CD4-positive, alpha-beta T cell treated with Interferon alpha-2 for 1 hour (primary cell): ENCODE data around the gene IFNA17.
"Not testable (repeated sequence)": the region's sequence is repeated elsewhere in the genome, so short reads cannot be mapped to it uniquely, and the experiment has no call there.

ENCODE experiments used
- DNase-seq, 2 donors: peaks; one replicate each; pipeline ENCODE4 v3.0.0-alpha.2; 2020 to 2022

The IFNA17 gene

GRCh38 chr9:21210311-21210710 lies 17.7 kb downstream of the IFNA17 start:
- no peak for DNase-seq

GRCh38 chr9:21207043-21207442 lies 21.0 kb downstream of the IFNA17 start, which contains the start of gene IFNA10:
IFNA10 (minus strand) TSS chr9:21207143; CDS start chr9:21207097, 46 bp downstream.
- DNase-seq, result not testable (repeated sequence)

GRCh38 chr9:21205204-21205603 lies 22.8 kb downstream of the IFNA17 start:
- no peak for DNase-seq

- not testable (repeated sequence) for DNase-seq
Measured at GRCh38 chr9:21202105-21202504, 25.9 kb downstream of the IFNA17 start, which contains the start of gene IFNA7. IFNA7 (minus strand) TSS chr9:21202205; CDS start chr9:21202165, 40 bp downstream.

- DNase-seq, result peak; percentile 42 to 72
Measured at GRCh38 chr9:21194867-21195776, 32.9 kb downstream of the IFNA17 start.

- DNase-seq, result not testable (repeated sequence)
Measured at GRCh38 chr9:21187487-21187886, 40.5 kb downstream of the IFNA17 start, which contains the start of gene IFNA4. IFNA4 (minus strand) TSS chr9:21187587; CDS start chr9:21187531, 56 bp downstream.

DNA sequence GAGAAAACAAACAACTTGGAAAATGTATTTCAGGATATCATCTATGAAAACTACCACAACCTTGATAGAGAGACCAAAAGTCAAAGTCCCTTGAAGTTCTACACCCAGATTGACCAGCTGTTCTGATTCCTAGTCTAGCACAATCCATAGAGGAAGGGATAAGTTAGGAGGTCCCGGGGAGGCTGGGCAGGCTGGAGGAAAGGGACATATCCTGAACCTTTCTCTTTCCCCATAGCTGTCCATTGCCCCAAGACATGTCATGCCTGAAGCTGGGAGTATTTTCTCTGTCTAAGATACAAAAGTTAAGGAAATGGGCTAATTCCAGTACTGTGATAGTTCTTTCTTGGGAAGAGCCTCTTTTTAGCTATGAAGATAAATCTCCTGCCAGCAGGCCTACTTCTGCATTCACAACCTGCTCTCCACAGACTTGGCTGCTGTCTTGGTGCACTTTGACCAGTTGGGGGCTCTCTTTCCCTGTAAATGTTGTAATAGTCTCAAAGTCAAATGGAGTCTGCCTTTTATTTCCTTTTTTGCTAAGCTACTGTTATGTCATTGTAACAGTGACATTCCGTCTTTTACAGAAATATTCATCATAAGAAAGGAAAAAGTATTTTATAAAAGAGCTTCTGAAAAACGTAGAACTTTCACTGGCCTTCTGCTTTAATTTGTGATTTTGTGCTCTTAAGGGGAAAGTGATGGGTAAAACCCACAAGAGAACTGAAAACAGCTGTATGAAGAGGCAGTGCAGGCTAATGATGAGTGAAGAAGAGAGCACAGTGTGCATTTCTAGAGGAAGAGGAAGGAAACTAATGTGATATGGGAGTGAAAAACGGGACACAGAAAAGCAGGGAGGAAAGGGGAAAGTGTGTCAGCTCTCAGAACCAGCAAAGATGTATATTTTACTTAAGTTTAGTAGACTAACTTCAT lies 44.9 kb downstream of the IFNA17 start:
- peak; percentile 26 to 60 for DNase-seq
